Common myeloid progenitor, CD34-positive (primary cell): ENCODE data around the gene FBXL4.

Experiments
- CTCF ChIA-PET: fragments of 350-600 bp; sonication (Branson Sonifier 250); formaldehyde crosslinking; loops from one replicate; lab custom pipeline; 2021; ENCODE audit warnings: antibody characterized with exemption; lab: Charles Lee
- POLR2A ChIA-PET: fragments of 350-600 bp; sonication (Branson Sonifier 250); formaldehyde crosslinking; loops from one replicate; lab custom pipeline; 2021; ENCODE audit warnings: antibody characterized with exemption; lab: Charles Lee
- DNase-seq, 3 donors: peaks; one replicate each; pipeline versions ENCODE4 v3.0.0 to v3.0.0-alpha.2; 2013
- H3K27ac ChIP-seq, 2 experiments: 1 replicate in 1 of 2; 2 replicates in 1 of 2; pipeline ENCODE4 v1.7.0; 2013; ENCODE audit warnings: inconsistent platforms in 2 of 2, low read length in 2 of 2, mild to moderate bottlenecking in 2 of 2, low read depth in 1 of 2, moderate library complexity in 1 of 2; ENCODE audit not compliant: severe bottlenecking in 2 of 2, insufficient read depth in 1 of 2, poor library complexity in 1 of 2
- H3K27me3 ChIP-seq, 5 experiments: replicated peaks in 2 of 5; 1 replicate in 3 of 5; 2 replicates in 2 of 5; pipeline versions ENCODE4 v1.6.1 to v1.7.0; 2013; ENCODE audit warnings: low read length in 4 of 5, mild to moderate bottlenecking in 2 of 5, moderate library complexity in 2 of 5, inconsistent platforms in 1 of 5; ENCODE audit not compliant: insufficient read depth in 5 of 5, control insufficient read depth in 4 of 5
- H3K36me3 ChIP-seq, 4 experiments: 1 replicate in 2 of 4; 2 replicates in 2 of 4; pipeline versions ENCODE4 v1.6.1 to v1.7.0; 2013; ENCODE audit warnings: low read length in 3 of 4, control low read depth in 1 of 4, mild to moderate bottlenecking in 1 of 4; ENCODE audit not compliant: control insufficient read depth in 4 of 4, insufficient read depth in 4 of 4
- H3K4me1 ChIP-seq, 4 experiments: 1 replicate in 3 of 4; 2 replicates in 1 of 4; pipeline versions ENCODE4 v1.6.1 to v1.7.1; 2013; ENCODE audit warnings: low read length in 3 of 4, mild to moderate bottlenecking in 3 of 4, control low read depth in 1 of 4, inconsistent platforms in 1 of 4, moderate library complexity in 1 of 4; ENCODE audit not compliant: control insufficient read depth in 4 of 4, insufficient read depth in 4 of 4; ENCODE audit errors: control extremely low read depth in 1 of 4
- H3K4me3 ChIP-seq, 7 experiments: 1 replicate in 4 of 7; 2 replicates in 3 of 7; pipeline versions ENCODE4 v1.5.1 to v1.7.0; 2013; ENCODE audit warnings: mild to moderate bottlenecking in 7 of 7, low read length in 6 of 7, moderate library complexity in 6 of 7, inconsistent platforms in 2 of 7, low read depth in 2 of 7, control low read depth in 1 of 7; ENCODE audit not compliant: insufficient read depth in 4 of 7, control insufficient read depth in 1 of 7; ENCODE audit errors: extremely low read depth in 1 of 7
- H3K9me3 ChIP-seq, 5 experiments: 1 replicate in 4 of 5; 2 replicates in 1 of 5; pipeline versions ENCODE4 v1.6.1 to v1.7.1; 2013; ENCODE audit warnings: low read length in 4 of 5, mild to moderate bottlenecking in 2 of 5, inconsistent platforms in 1 of 5, low read depth in 1 of 5, moderate library complexity in 1 of 5; ENCODE audit not compliant: control insufficient read depth in 4 of 5, insufficient read depth in 2 of 5; ENCODE audit errors: control extremely low read depth in 1 of 5
- WGBS: methylation state at CpG from one replicate; pipeline ENCODE4 v1.1.5; 2013; ENCODE audit not compliant: insufficient coverage; 5-methylcytosine and 5-hydroxymethylcytosine counted together

The FBXL4 gene

GRCh38 chr6:98823428-98824161, 124.2 kb downstream of the FBXL4 start:
- no peak overlapping the region for H3K4me3 ChIP-seq
- no peaks in the 10 kb centered on the region for H3K36me3 ChIP-seq
- peaks cover 0 to 10% (median 2%) of the 10 kb centered on the region in 4 experiments for H3K4me1 ChIP-seq
- peaks cover 35 to 97% (median 49%) of the 10 kb centered on the region in 5 experiments for H3K27me3 ChIP-seq
- no peak overlapping the region for H3K27ac ChIP-seq
- peak in 2 of 3 donors; percentile 23 to 25 for DNase-seq
- H3K9me3 ChIP-seq = peaks cover 0 to 4% (median 0%) of the 10 kb centered on the region in 5 experiments
- ChIA-PET POLR2A (no interaction called here), CTCF (interaction anchor here (1.7 kb wide), 1 partner anchor 9 kb away, joined by 5 read pairs; no protein-coding TSS in a partner anchor)
- WGBS = 7% methylated on average over 4 of the region's 12 CpGs

- 100% methylated on average over 1 of the region's 2 CpGs for WGBS
- peaks cover 0 to 9% (median 2%) of the 10 kb centered on the region in 4 experiments for H3K4me1 ChIP-seq
- H3K27me3 ChIP-seq = peaks cover 29 to 85% (median 47%) of the 10 kb centered on the region in 5 experiments
- H3K4me3 ChIP-seq = no peak overlapping the region
- peaks cover 0 to 7% (median 4%) of the 10 kb centered on the region in 5 experiments for H3K9me3 ChIP-seq
- DNase-seq = no peak
- ChIA-PET POLR2A (no interaction called here), CTCF (interaction anchor here (0.8 to 1.9 kb wide), 2 partner anchors 10 to 426 kb away, joined by 3 to 5 read pairs; no protein-coding TSS in a partner anchor)
- H3K27ac ChIP-seq = no peak overlapping the region
- H3K36me3 ChIP-seq = no peaks in the 10 kb centered on the region
Measured at GRCh38 chr6:98821756-98822405, 125.9 kb downstream of the FBXL4 start.
